Mesothelial cell of epicardium (in vitro differentiated cells): ENCODE results near the gene KLHL17. TPM values are rescaled to one million over a fixed set of nuclear protein-coding genes. Genes with fewer than 3 reads are reported as not detected.
A peak's percentile ranks its signal among the peaks of the same experiment; 100 is the strongest.
"Not testable (repeated sequence)": the region's sequence is repeated elsewhere in the genome, so short reads cannot be mapped to it uniquely, and the experiment has no call there.

Experiments
- DNase-seq, 2 experiments: peaks; one replicate each; pipeline ENCODE4 v3.0.0; 2021; ENCODE audit warnings: low spot score in 2 of 2; ENCODE audit not compliant: unreplicated experiment in 2 of 2
- H3K27ac Mint-ChIP-seq: 2 replicates; pipeline ENCODE4 v1.8.0; 2021; ENCODE audit warnings: mixed read lengths
- H3K27me3 Mint-ChIP-seq: 2 replicates; pipeline ENCODE4 v1.8.0; 2021; ENCODE audit warnings: low read depth, mixed read lengths
- H3K36me3 Mint-ChIP-seq: 2 replicates; pipeline ENCODE4 v1.8.0; 2021; ENCODE audit warnings: mixed read lengths
- H3K4me1 Mint-ChIP-seq: 2 replicates; pipeline ENCODE4 v1.8.0; 2021; ENCODE audit warnings: mixed read lengths
- H3K4me3 Mint-ChIP-seq: 2 replicates; pipeline ENCODE4 v1.8.0; 2021; ENCODE audit warnings: mild to moderate bottlenecking, moderate library complexity, mixed read lengths
- H3K9me3 Mint-ChIP-seq: 2 replicates; pipeline ENCODE4 v1.8.0; 2021; ENCODE audit warnings: mixed read lengths
- total RNA-seq: library from RNA; stranded (reverse); gene quantifications from 3 replicates; pipeline ENCODE4 v1.2.1, GENCODE V29; 2021
- TF ChIP-seq, protein P1 (sequence below): fragments of 200-600 bp; sonication (generic); IDR thresholded peaks from one replicate; pipeline ENCODE4 v1.5.0; 2021; ENCODE audit warnings: antibody characterized with exemption; ENCODE audit not compliant: unreplicated experiment

Gene KLHL17
- total RNA-seq, 1 donor from 2014 or later: 47.0 TPM

DNA sequence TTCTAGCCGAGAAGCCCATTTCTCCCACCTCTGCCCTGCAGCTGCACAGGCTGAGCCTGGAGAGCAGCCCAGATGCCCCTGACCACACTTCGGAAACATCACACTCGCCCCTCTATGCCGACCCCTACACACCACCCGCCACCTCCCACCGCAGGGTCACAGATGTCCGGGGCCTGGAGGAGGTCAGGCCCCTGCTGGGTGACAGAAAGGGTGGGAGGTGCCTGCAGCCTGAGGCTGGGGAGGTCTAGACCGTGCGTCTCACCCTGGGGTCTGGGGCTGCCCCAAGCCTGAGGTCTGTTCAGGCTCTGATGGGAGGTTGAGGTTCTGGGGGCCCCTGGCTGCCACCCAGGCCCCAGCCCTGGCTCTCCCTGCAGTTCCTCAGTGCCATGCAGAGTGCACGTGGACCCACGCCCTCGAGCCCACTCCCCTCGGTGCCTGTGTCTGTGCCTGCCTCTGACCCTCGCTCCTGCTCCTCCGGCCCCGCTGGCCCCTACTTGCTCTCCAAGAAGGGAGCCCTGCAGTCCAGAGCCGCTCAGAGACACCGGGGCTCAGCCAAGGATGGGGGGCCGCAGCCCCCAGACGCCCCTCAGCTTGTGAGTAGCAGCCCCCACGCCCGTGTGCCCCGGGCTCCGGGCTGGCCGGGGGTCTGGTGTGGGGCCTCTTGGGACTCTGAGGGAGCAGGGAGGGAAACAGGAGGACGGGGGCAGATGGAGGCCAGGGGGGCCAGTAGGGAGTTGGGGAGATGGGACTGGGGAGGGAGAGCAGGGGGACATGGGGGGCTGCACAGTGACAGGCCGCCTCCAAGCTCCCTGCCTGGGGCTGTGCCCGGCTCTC lies 13.3 kb downstream of the KLHL17 start:
- TF ChIP-seq, protein P1, sequence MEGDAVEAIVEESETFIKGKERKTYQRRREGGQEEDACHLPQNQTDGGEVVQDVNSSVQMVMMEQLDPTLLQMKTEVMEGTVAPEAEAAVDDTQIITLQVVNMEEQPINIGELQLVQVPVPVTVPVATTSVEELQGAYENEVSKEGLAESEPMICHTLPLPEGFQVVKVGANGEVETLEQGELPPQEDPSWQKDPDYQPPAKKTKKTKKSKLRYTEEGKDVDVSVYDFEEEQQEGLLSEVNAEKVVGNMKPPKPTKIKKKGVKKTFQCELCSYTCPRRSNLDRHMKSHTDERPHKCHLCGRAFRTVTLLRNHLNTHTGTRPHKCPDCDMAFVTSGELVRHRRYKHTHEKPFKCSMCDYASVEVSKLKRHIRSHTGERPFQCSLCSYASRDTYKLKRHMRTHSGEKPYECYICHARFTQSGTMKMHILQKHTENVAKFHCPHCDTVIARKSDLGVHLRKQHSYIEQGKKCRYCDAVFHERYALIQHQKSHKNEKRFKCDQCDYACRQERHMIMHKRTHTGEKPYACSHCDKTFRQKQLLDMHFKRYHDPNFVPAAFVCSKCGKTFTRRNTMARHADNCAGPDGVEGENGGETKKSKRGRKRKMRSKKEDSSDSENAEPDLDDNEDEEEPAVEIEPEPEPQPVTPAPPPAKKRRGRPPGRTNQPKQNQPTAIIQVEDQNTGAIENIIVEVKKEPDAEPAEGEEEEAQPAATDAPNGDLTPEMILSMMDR: no peak
- H3K36me3 Mint-ChIP-seq: peaks cover 6% of the 10 kb centered on the region
- no peak overlapping the region for H3K27ac Mint-ChIP-seq
- DNase-seq: no peak
- H3K9me3 Mint-ChIP-seq: peaks cover 3% of the 10 kb centered on the region
- H3K27me3 Mint-ChIP-seq: peaks cover 11% of the 10 kb centered on the region
- no peak overlapping the region for H3K4me3 Mint-ChIP-seq
- peaks cover 14% of the 10 kb centered on the region for H3K4me1 Mint-ChIP-seq

DNA sequence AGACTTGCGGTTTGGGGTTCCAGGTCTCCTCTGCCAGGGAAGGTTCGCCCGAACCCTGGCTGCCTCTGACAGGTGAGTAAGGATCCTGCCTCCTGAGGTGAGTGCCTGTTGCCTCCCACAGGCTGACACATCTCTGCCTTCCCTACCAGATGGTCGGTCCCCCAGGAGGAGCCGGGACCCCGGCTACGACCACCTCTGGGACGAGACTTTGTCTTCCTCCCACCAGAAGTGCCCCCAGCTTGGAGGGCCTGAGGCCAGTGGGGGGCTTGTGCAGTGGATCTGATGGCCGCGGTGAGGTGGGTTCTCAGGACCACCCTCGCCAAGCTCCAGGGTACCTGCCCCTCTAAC lies 13.9 kb downstream of the KLHL17 start:
- Mint-ChIP-seq H3K27ac (no peak overlapping the region), H3K9me3 (peaks cover 3% of the 10 kb centered on the region)

DNA sequence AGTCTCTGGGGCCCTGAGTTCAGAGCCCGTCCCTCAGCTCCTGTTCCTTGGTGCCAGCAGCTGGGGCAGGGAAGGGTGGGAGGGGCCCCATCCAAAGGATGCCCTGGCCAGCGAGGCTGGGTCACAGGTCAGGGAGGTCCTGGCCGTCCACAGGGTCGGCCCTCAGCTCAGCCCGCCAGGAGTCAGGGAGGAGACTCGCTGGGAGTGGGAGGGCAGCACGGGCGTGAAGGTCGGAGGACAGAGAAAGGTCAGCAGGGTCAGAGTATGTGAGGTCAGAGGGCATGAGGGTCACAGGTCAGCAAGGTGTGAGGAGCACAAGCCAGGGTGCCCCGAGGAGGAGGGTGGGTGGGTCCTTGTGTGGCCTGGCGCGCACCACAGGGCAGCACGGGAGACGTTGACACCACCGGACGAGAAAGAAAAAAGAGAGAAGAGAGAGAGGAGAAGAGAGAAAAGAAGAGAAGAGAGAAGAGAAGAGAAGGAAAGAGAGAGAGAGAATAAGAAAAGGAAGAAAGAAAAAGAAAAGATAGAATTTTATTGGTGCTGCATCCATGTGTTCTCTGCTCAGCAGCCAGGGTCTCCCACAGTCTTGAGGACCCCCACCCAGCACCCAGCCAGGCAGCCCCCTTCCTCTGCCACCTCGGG lies 14.4 kb downstream of the KLHL17 start:
- no peaks in the 10 kb centered on the region for H3K27me3 Mint-ChIP-seq
- no peak overlapping the region for H3K4me3 Mint-ChIP-seq
- H3K27ac Mint-ChIP-seq: no peak overlapping the region
- TF ChIP-seq, protein P1: no peak
- no peak for DNase-seq
- H3K36me3 Mint-ChIP-seq: peaks cover 6% of the 10 kb centered on the region
- H3K4me1 Mint-ChIP-seq: peaks cover 14% of the 10 kb centered on the region
- H3K9me3 Mint-ChIP-seq: peaks cover 3% of the 10 kb centered on the region

More for the DNA sequence above, 13.9 kb downstream of the KLHL17 start:
- Mint-ChIP-seq H3K27me3 (peaks cover 5% of the 10 kb centered on the region), H3K36me3 (peaks cover 6% of the 10 kb centered on the region), H3K4me1 (peaks cover 14% of the 10 kb centered on the region), H3K4me3 (no peak overlapping the region)
- DNase-seq: no peak
- TF ChIP-seq, protein P1: no peak

DNA sequence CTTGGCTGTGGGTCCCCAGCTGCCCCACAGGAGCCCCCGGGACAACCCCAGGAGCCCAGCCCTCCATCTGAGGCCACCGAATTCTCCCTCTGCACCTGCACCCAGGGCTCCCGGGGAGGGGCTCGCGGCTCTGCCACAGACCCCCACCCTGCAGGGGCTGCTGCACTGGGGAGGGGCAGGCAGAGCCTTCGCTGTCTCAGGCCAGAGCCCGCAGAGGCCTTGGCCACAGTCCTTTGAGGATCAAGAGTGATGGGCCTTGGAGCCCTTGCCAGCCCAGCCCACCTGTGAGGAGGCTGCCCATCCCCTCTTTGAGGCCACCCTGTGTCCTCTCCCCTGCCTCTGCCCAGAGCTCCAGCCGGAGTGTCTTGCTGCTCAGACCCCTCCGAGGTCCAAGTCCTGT lies 15.0 kb downstream of the KLHL17 start:
- Mint-ChIP-seq H3K36me3 (peaks cover 6% of the 10 kb centered on the region), H3K4me1 (peaks cover 14% of the 10 kb centered on the region), H3K4me3 (peak overlapping the region; percentile 59), H3K27ac (peak overlapping the region; percentile 90), H3K9me3 (peaks cover 3% of the 10 kb centered on the region), H3K27me3 (no peaks in the 10 kb centered on the region)
- TF ChIP-seq, protein P1: no peak
- DNase-seq: no peak

DNA sequence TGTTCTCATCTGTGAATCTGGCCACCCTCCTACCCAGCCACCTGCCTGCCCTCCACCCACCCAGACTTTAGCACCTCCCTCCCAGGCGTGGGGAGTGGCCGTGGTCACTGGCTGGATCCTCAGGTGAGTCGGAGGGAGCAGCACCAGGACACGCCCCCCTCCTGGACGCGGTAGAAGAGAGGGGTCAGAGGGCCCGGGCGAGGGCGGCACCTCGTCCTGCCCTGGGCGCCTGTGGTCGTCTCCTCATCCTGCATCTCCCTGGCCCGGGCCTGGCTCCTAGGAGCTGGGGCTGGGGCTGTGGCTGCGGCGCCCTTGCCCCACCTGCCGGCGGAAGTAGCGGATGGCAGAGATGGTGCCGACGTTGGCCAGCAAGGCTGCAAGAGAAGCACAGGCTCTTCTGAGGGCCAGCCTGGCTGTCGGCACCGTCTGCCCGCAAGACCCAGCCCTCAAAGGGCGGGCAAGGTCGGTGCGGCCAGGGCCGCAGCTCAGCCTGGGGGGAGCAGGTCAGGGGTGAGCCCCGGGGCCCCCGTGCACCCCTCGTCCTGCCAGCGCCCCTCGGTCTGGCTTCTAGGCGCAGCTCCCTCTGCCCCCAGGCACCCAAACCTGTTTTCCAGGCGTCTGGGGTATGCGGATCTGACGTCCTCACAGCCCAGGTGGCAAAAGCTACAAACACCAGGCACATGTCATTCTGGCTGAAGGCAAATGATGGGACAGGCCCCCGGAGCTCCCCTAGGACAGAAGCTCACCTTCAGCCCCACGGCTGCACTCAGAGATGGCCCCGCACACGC lies 15.7 kb downstream of the KLHL17 start:
- Mint-ChIP-seq H3K36me3 (peaks cover 6% of the 10 kb centered on the region), H3K4me1 (peaks cover 11% of the 10 kb centered on the region), H3K4me3 (peak overlapping the region; percentile 59), H3K27ac (peak overlapping the region; percentile 90), H3K27me3 (no peaks in the 10 kb centered on the region), H3K9me3 (peaks cover 3% of the 10 kb centered on the region)
- TF ChIP-seq, protein P1: peak; percentile 69
- DNase-seq: peak; percentile 63 to 85

DNA sequence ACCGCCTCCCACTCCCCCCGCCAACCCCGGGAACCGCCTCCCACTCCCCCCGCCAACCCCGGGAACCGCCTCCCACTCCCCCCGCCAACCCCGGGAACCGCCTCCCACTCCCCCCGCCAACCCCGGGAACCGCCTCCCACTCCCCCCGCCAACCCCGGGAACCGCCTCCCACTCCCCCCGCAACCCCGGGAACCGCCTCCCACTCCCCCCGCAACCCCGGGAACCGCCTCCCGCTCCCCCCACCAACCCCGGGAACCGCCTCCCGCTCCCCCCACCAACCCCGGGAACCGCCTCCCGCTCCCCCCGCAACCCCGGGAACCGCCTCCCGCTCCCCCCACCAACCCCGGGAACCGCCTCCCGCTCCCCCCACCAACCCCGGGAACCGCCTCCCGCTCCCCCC lies 16.4 kb downstream of the KLHL17 start:
- H3K27me3 Mint-ChIP-seq, H3K36me3 Mint-ChIP-seq, H3K9me3 Mint-ChIP-seq, H3K27ac Mint-ChIP-seq, H3K4me3 Mint-ChIP-seq, H3K4me1 Mint-ChIP-seq, DNase-seq: not testable (repeated sequence)
